NCI-H128 (cell line): Measurements from ENCODE around the gene PRKN.

Experiments
- DNase-seq: peaks from one replicate; lab custom pipeline; 2025; ENCODE audit not compliant: unreplicated experiment; lab: John Stamatoyannopoulos, UW

The PRKN gene

GRCh38 chr6:162078667-162079066 lies 648.9 kb downstream of the PRKN start:
- DNase-seq, result no peak

- no peak for DNase-seq
These were observed 649.4 kb downstream of the PRKN start for GRCh38 chr6:162078126-162078525.

GRCh38 chr6:162076816-162077215 lies 650.8 kb downstream of the PRKN start:
- DNase-seq, result no peak

- no peak for DNase-seq
These were observed 652.8 kb downstream of the PRKN start for GRCh38 chr6:162074641-162075275.

GRCh38 chr6:162070639-162071038 lies 656.9 kb downstream of the PRKN start:
- no peak for DNase-seq

GRCh38 chr6:162069995-162070394 lies 657.6 kb downstream of the PRKN start:
- no peak for DNase-seq

- no peak for DNase-seq
These were observed 659.2 kb downstream of the PRKN start for GRCh38 chr6:162068340-162068739.

GRCh38 chr6:162063666-162064065 lies 663.9 kb downstream of the PRKN start:
- no peak for DNase-seq

GRCh38 chr6:162058281-162058875 lies 669.2 kb downstream of the PRKN start:
- DNase-seq, result no peak

- no peak for DNase-seq
These were observed 670.8 kb downstream of the PRKN start for GRCh38 chr6:162056745-162057144.

GRCh38 chr6:162056061-162056460 lies 671.5 kb downstream of the PRKN start:
- DNase-seq, result no peak

GRCh38 chr6:162055365-162055764 lies 672.2 kb downstream of the PRKN start:
- DNase-seq, result no peak

- no peak for DNase-seq
These were observed 674.5 kb downstream of the PRKN start for GRCh38 chr6:162053084-162053483.

GRCh38 chr6:162050579-162050978 lies 677.0 kb downstream of the PRKN start:
- DNase-seq, result no peak

GRCh38 chr6:162046324-162046723 lies 681.2 kb downstream of the PRKN start:
- no peak for DNase-seq

GRCh38 chr6:162032620-162033019 lies 694.9 kb downstream of the PRKN start:
- DNase-seq, result no peak

GRCh38 chr6:162029873-162030576 lies 697.5 kb downstream of the PRKN start:
- DNase-seq, result no peak

- no peak for DNase-seq
These were observed 700.7 kb downstream of the PRKN start for GRCh38 chr6:162026843-162027242.

- DNase-seq, result no peak
These were observed 701.5 kb downstream of the PRKN start for GRCh38 chr6:162026031-162026430.

- no peak for DNase-seq
These were observed 708.2 kb downstream of the PRKN start for GRCh38 chr6:162019349-162019748.

- DNase-seq, result no peak
These were observed 710.0 kb downstream of the PRKN start for GRCh38 chr6:162017536-162017935.

GRCh38 chr6:162014069-162014811 lies 713.3 kb downstream of the PRKN start:
- DNase-seq, result no peak
